AML-193 (cell line): ENCODE data around the gene INPP5D.
"Not testable (repeated sequence)": the region's sequence is repeated elsewhere in the genome, so short reads cannot be mapped to it uniquely, and the experiment has no call there.

ENCODE experiments used
- DNase-seq, 2 experiments: peaks; one replicate each; lab custom pipeline; 2025; lab: John Stamatoyannopoulos, UW

INPP5D gene

GRCh38 chr2:233178994-233179847 lies 119.1 kb downstream of the INPP5D start:
- DNase-seq: no peak

DNA sequence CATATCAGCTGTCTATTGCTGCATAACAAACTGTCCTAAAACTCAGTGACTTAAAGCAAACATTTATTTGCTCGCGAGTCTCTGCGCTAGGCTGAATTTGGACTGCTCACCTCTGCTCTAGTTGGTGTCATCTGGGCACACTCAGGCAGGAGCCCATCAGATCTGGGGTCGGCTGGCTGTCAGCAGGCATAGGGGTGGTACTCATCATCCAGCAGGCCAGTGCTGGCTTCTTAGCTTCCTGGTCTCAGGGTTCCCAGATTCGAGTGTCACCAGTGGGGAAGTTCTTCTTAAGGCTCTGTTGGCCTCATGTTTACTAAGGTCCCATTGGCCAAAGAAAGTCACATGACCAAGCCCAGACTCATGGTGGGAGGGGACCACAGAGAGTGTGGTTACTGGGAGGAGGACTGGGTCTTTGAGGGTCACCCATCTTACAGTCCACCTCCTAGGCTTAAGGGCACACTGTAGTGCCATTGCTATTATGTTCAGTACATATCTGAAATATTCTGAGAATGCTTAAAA lies 119.8 kb downstream of the INPP5D start:
- DNase-seq: no peak

DNA sequence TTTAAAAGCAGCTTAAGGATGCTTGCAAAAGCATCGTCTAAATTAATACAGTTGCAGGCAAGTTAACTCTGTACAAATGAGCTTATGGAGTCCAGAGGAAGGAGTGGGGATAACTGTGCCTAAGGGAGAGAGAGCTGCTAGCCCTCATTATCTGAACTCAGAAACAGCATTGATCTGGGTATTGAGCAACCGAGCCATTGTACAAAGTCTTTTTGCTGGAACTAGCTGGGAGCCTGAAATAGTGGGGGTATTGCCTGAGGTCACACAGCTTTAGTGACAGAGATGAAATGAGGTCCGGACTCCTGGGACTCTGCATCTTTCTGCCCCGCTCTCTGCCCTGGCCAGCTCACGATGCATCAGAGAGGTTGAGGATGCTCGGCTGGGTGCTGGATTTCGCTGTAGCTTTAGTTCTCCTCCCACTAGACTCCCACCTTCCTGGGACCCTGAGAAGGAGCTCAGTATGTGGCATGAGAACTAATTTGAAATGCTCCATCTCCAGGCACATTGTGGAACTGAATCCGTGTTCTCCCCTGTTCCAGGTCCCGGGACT lies 123.8 kb downstream of the INPP5D start:
- no peak for DNase-seq

DNA sequence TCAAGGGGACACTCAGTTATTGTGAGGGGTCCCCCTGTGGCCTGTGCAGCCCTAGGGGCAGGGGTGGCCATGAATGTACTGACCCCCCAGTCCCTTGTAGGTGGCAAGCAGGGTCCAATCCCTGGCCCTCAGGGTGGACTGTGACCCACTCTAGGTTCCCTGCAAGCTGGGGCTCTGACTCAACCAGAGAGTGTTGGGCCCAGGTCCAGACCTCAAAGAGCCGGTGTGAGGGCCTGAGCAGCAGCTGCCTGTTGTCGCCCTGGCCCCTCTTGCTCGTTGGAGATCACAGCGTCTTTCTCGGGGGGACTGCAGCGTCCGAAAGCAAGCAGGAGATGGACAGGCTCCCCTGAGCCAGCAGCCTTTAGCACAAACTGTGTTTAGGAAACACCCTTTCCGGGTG lies 124.5 kb downstream of the INPP5D start:
- DNase-seq: no peak

GRCh38 chr2:233185330-233185729 lies 125.2 kb downstream of the INPP5D start:
- no peak for DNase-seq

GRCh38 chr2:233185963-233186362 lies 125.8 kb downstream of the INPP5D start:
- no peak for DNase-seq

DNA sequence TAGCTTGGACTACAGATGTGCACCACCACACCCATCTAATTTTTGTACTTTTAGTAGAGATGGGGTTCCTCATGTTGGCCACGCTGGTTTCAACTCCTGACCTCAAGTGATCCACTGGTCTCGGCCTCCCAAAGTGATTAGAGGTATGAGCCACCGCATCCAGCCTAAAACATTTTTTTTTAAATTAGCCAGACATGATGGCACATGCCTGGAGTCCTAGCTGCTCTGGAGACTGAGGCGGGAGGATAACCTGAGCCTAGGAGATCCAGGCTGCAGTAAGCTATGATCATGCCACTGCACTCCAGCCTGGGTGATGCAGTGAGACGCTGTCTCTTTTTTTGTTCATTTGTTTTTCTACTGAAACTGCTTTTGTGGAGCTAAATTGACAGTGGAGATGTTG lies 126.7 kb downstream of the INPP5D start:
- DNase-seq: no peak

DNA sequence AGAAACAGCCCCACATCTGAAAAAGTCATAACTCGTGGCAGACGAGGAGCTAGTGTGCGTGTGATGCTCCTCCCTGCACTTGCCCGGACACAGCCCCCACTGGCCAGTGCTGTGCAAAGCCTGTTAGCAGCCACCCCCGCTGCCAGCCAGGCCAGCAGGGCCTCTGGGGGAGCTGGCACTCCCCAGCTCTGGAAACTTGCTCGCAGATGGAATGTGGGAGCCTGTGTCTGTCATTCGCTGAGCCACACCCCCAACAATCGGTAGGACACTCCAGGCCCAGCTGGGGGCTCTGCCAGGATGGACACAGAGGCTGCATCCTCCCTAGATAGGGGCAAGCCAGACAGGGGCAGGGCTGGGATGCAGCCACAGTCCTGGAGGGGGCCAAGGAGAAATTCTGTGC lies 128.9 kb downstream of the INPP5D start:
- DNase-seq: no peak

- peak; percentile 13 to 26 for DNase-seq
Measured at GRCh38 chr2:233191016-233191415, 130.9 kb downstream of the INPP5D start.

- DNase-seq: no peak
Measured at GRCh38 chr2:233193738-233194137, 133.6 kb downstream of the INPP5D start.

DNA sequence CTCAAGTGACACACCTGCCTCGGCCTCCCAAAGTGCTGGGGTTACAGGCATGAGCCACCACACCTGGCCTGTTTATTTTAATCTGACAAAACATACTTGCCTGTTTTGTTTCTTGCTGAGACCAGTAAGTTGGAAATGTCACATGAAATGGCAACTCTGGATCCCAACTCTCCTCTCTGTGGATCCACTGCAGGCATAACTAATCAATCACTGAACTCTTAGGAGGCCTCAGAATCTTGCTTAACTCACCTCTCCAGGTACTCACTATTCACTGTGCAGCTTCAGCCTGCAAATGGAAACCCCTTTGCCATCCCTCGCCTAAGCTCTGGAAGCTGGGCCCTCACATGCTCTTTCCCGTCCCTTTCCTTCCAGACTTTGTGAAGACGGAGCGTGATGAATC lies 134.9 kb downstream of the INPP5D start:
- no peak for DNase-seq

DNA sequence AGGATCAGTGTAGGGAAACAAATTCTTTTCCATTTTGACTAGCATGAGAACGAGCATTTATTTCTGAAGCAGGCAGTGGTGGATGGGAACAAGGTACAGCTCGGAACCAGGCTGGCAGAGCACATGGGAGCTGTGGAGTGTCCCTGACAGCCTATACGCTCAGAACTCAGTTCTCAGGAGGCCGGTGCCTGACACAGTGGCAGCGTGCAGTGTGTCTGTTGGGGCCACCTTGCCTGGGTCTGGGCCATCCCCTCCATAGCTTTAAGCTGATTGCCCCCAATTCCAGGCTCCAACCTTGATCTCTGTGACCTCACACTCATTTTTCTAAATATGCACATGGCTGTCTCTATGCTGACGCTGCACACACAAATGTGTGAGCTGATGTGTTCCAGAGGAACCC lies 136.9 kb downstream of the INPP5D start:
- no peak for DNase-seq

- no peak for DNase-seq
Measured at GRCh38 chr2:233198026-233198425, 137.9 kb downstream of the INPP5D start.

- no peak for DNase-seq
Measured at GRCh38 chr2:233199870-233200269, 139.7 kb downstream of the INPP5D start.

DNA sequence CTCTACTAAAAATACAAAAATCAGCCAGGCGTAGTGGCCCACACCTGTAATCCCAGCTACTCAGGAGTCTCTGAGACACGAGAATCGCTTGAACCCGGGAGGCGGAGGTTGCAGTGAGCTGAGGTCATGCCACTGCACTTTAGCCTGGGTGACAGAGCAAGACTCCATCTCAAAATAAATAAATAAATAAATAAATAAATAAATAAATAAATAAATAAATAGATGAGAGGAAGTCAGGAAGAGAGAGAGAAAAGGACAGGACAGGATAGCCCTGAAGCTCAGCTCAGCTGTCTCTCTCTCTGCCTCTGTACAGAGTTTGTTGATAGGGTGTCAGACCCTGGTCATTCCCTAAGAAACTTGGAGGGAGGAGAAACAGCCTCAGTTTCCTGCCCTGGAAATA lies 140.6 kb downstream of the INPP5D start:
- DNase-seq: not testable (repeated sequence)

- DNase-seq: no peak
Measured at GRCh38 chr2:233201258-233202013, 141.3 kb downstream of the INPP5D start.

GRCh38 chr2:233202531-233202944 lies 142.4 kb downstream of the INPP5D start:
- no peak for DNase-seq

- no peak for DNase-seq
Measured at GRCh38 chr2:233203060-233203459, 142.9 kb downstream of the INPP5D start.

- DNase-seq: no peak
Measured at GRCh38 chr2:233204286-233204936, 144.3 kb downstream of the INPP5D start.

GRCh38 chr2:233208382-233209116 lies 148.4 kb downstream of the INPP5D start:
- DNase-seq: no peak

DNA sequence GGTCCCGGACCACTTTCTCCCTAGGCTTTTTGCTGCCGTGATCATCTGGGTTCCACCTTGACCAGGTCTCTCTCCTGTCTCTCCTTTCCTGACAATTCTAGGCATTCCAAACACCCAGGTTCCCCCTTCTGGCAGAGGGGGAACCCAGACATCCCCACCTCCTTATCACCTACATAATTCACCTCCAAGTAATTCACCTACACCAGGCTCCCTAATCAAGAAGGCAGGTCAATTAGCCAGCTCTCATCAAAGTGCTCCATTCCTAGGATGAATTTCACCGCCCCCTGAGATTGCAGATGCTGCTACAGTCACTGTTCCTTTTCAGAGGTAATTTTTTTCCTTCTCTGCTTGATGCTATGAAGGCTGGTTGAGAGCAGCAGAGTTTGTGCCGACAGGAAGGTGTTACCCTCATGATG lies 149.0 kb downstream of the INPP5D start:
- DNase-seq: no peak
